ENCODE results near the gene IL17RD.

DNA sequence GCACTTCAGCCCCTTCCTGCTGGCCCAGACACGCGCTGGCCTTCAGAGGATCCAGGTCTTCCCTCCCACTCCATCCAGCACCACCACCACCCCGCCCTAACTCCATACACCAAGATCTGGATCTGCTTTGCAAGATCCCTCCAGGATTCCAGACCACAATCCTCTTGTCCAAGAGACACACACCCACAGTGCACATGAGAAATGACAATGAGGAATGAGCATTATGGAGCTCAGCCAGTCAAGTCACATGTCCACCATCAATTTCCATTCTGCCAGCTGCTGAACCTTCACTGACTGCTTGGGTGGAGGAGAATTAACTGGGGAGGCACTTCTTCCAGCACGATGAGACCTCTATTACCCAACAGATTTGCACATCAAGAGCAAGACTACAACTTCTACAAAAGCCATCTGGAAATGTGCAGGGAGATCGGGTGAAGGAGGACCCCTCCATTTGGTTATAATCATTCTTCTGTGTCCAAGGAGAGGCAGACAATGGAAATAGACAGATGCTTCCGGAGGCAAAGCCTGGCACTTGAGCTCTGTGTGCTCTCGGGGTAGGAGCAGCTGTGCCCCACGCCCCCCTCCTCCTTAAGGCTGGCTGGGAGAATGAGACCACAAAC lies 117.0 kb downstream of the IL17RD start:
- TF ChIP-seq CHD2 (IDR thresholded peaks at IDR 0.05; ENCODE audit: low read depth, low read length) = no peak
- TF ChIP-seq, protein P1, sequence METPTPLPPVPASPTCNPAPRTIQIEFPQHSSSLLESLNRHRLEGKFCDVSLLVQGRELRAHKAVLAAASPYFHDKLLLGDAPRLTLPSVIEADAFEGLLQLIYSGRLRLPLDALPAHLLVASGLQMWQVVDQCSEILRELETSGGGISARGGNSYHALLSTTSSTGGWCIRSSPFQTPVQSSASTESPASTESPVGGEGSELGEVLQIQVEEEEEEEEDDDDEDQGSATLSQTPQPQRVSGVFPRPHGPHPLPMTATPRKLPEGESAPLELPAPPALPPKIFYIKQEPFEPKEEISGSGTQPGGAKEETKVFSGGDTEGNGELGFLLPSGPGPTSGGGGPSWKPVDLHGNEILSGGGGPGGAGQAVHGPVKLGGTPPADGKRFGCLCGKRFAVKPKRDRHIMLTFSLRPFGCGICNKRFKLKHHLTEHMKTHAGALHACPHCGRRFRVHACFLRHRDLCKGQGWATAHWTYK (CRISPR knock-in tag; IDR thresholded peaks at IDR 0.05) = no peak

Data from K562 (cell line).